Right lobe of liver (tissue), 6 donors: ENCODE measurements around the gene TOR1B. TPM values are rescaled to one million over a fixed set of nuclear protein-coding genes. Genes with fewer than 3 reads are reported as not detected.
A peak's percentile ranks its signal among the peaks of the same experiment; 100 is the strongest.

Experiments used
- ATAC-seq, 4 donors: fragments of 200-7000 bp; cut with Tn5 transposase; one replicate each; pipeline ENCODE4 v1.9.1; 2020; ENCODE audit warnings: mild to moderate bottlenecking in 4 of 4, moderate library complexity in 4 of 4
- DNase-seq, 3 donors: peaks; one replicate each; pipeline ENCODE4 v3.0.0-alpha.2; 2020
- H3K27ac ChIP-seq, 3 donors: fragments of 200-600 bp; one replicate each; pipeline ENCODE4 v1.8.0; 2022
- H3K27me3 ChIP-seq, 2 donors: fragments of 200-600 bp; one replicate each; pipeline ENCODE4 v1.8.0; 2022
- H3K36me3 ChIP-seq, 4 donors: fragments of 200-600 bp; sonication (generic) in 1 of 4; one replicate each; pipeline versions ENCODE4 v1.5.1 to v1.8.0; 2017 to 2022; ENCODE audit warnings: control low read depth in 1 of 4
- H3K4me1 ChIP-seq, 4 donors: fragments of 200-600 bp; sonication (generic) in 1 of 4; one replicate each; pipeline versions ENCODE4 v1.5.1 to v1.8.0; 2017 to 2022; ENCODE audit warnings: control low read depth in 1 of 4
- H3K4me3 ChIP-seq, 3 donors: fragments of 200-600 bp; one replicate each; pipeline ENCODE4 v1.8.0; 2022
- H3K9me3 ChIP-seq, 4 donors: fragments of 200-600 bp; sonication (generic) in 1 of 4; one replicate each; pipeline versions ENCODE4 v1.5.1 to v1.8.0; 2017 to 2022; ENCODE audit warnings: control low read depth in 1 of 4
- CTCF ChIP-seq, 4 donors: fragments of 200-600 bp in 3 of 4; fragments of 450-650 bp in 1 of 4; IDR thresholded peaks; one replicate each; pipeline versions ENCODE4 v1.5.1 to v1.8.0; 2016 to 2022; ENCODE audit warnings: antibody characterized with exemption in 4 of 4, mild to moderate bottlenecking in 2 of 4
- POLR2A ChIP-seq: fragments of 450-650 bp; IDR thresholded peaks from one replicate; pipeline ENCODE4 v1.6.1; 2017; ENCODE audit warnings: antibody characterized with exemption, mild to moderate bottlenecking
- WGBS: methylation state at CpG from one replicate; pipeline ENCODE4 v1.1.6; 2018; ENCODE audit warnings: low coverage, low lambda C conversion rate; ENCODE audit not compliant: insufficient coverage; ENCODE audit errors: missing lambda C conversion rate; 5-methylcytosine and 5-hydroxymethylcytosine counted together
- intact Hi-C, 2 donors: fragments of 100-400 bp; cut with DNase I; formaldehyde crosslinking; loops; one replicate each; pipeline versions ENCODE4 v1.11.2 to v1.14.1; 2022
- long read RNA-seq: library from polyadenylated mRNA; unstranded; transcript quantifications from one replicate; pipeline ENCODE4 v2.0.0, GENCODE V29; 2019
- total RNA-seq, 6 experiments: library from RNA; depleted of rRNA in 2 of 6; stranded (reverse); fragments of >200 nt in 2 of 6; fragmentation: NEBNext Ultra II Directional in 3 of 6; extraction: Animal tissue kit (Norgen Biotek cat#: 25700) in 3 of 6; gene quantifications; one replicate each; pipeline versions ENCODE4 v1.1.0 to v1.2.4, GENCODE V29; 2016 to 2023
- donor health status: DM: no; HTN: yes; CAD: no.
- donor health status: DM: no; HTN: no; CAD: no.
- donor health status: DM: no; HTN: no; CAD: no.
- donor health status: DM: no; HTN: yes; CAD: no.
- donor health status: DM: no; HTN: yes; CAD: no.

TOR1B gene, protein sequence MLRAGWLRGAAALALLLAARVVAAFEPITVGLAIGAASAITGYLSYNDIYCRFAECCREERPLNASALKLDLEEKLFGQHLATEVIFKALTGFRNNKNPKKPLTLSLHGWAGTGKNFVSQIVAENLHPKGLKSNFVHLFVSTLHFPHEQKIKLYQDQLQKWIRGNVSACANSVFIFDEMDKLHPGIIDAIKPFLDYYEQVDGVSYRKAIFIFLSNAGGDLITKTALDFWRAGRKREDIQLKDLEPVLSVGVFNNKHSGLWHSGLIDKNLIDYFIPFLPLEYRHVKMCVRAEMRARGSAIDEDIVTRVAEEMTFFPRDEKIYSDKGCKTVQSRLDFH
- total RNA-seq: 10 to 100 TPM; 16.1 to 30.7 (median 18.9) TPM
- long read RNA-seq, partial matches to known transcripts: 0 of 2 reads
- long read RNA-seq, other reads (novel, unspliced or antisense): 0 of 2 reads

DNA sequence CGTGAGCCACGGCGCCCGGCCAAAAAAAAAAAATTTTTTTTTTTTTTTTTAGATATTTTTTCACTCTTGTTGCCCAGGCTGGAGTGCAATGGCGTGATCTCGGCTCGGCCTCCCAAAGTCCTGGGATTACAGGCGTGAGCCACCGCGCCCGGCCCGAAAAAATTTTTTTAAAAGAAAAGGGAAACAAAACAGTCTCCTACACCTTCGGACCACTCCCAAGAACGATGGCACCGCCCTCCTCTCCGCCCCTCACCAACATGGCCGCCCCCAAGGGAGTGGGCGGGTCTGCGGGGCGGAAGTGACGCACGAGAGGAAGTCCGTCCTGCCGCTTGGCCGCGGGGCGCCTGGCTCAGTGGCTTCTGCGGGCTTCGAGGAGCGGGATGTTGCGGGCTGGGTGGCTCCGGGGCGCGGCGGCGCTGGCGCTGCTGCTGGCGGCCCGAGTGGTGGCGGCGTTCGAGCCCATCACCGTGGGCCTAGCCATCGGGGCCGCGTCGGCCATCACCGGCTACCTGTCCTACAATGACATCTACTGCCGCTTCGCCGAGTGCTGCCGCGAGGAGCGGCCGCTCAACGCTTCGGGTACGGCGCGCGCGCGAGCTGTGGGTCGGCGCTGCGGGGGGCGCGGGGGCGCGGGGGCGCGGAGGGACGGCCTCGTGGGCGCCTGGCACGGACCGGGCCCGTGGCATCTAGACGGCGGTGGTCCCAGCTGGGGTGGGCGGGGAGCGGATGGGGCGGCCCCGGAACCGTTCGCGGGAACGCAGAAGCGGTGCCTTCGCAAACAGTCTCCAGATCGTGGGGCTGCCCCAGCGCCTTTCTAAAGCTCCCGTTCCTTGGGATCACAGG, at the start of gene TOR1B:
TSS of gene TOR1B (plus strand) at position 352 of the 843 bp plus-strand sequence. CDS start at position 381, 29 bp downstream.
- H3K4me1 ChIP-seq: peaks cover 0 to 9% (median 3%) of the 10 kb centered on the region in 4 donors
- DNase-seq (peak; percentile 94 to 96 (median 96)), ATAC-seq (peak; percentile 98 to 99 (median 98))
- under 1% methylated on average over 27 of the region's 93 CpGs for WGBS
- intact Hi-C loops: no loop called here
- H3K27me3 ChIP-seq: no peaks in the 10 kb centered on the region
- TF ChIP-seq CTCF (IDR thresholded peaks at IDR 0.05) (no peak), POLR2A (peak; percentile 71)
- H3K4me3 ChIP-seq: peak within 1 kb of the TSS; percentile 66 to 97 (median 90)
- no peaks in the 10 kb centered on the region for H3K9me3 ChIP-seq
- H3K36me3 ChIP-seq: peaks cover 0 to 12% (median 2%) of the 10 kb centered on the region in 4 donors
- H3K27ac ChIP-seq: peak within 1 kb of the TSS; percentile 72 to 76 (median 73)

DNA sequence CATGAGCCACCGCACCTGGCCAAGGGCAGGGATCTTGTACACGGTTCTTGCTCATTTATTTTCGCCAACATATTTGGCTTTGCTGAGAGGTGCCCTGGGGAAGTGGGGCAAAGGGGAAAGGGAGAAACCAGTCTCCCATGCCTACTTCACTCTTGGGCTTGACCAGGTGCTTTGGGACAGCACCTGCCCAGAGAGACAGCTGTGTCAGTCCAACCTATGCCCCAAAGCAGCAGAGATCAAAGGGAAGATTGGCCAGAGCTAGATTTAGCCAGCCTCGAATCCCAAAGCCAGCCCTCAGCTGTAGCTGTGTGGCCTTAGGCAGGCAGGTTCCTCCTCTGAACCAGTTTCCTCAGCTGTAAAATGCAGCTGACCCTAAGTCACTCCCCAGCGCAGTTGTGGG, 47.8 kb upstream of the TOR1B start:
- Histone ChIP-seq H3K27me3 (no peaks in the 10 kb centered on the region), H3K9me3 (no peaks in the 10 kb centered on the region), H3K27ac (no peak overlapping the region), H3K4me1 (no peaks in the 10 kb centered on the region), H3K36me3 (no peaks in the 10 kb centered on the region), H3K4me3 (no peak overlapping the region)
- DNase-seq (no peak), ATAC-seq (no peak)
- WGBS: 78% methylated on average over 3 of the region's 5 CpGs
- TF ChIP-seq POLR2A (no peak), CTCF (IDR thresholded peaks at IDR 0.05) (no peak)
- intact Hi-C loops: no loop called here

DNA sequence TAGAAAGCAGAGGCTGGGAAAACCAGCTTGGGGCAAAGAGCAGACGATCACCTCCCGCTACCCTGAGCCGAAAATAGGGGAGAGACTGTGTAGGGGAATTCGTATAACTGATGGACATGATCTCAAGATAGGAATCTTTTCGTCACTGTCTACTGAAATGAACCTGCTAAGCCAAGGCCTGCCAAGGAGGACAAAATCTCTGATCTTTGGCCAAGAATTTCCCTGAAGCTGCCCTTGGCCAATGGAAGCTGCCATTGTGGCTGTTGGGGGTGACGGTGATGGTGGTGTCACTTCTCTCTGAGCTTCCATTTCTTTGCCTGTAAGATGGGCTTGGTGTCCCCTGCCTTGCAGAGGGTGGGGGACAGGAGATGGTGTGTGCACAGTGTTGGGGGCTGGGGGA, 46.8 kb upstream of the TOR1B start:
- intact Hi-C loops: no loop called here
- 96% methylated on average over 5 of the region's 6 CpGs for WGBS
- no peak for DNase-seq
- no peak overlapping the region for H3K27ac ChIP-seq
- ATAC-seq: no peak
- no peaks in the 10 kb centered on the region for H3K27me3 ChIP-seq
- H3K4me3 ChIP-seq: no peak overlapping the region
- no peaks in the 10 kb centered on the region for H3K36me3 ChIP-seq
- H3K4me1 ChIP-seq: no peaks in the 10 kb centered on the region
- TF ChIP-seq POLR2A (no peak), CTCF (IDR thresholded peaks at IDR 0.05) (no peak)
- H3K9me3 ChIP-seq: no peaks in the 10 kb centered on the region

- H3K4me1 ChIP-seq: no peaks in the 10 kb centered on the region
- H3K4me3 ChIP-seq: no peak overlapping the region
- ATAC-seq (peak in 1 of 4 donors; percentile 16), DNase-seq (no peak)
- H3K36me3 ChIP-seq: no peaks in the 10 kb centered on the region
- no peaks in the 10 kb centered on the region for H3K9me3 ChIP-seq
- H3K27ac ChIP-seq: no peak overlapping the region
- TF ChIP-seq POLR2A (no peak), CTCF (IDR thresholded peaks at IDR 0.05) (no peak)
- WGBS: 53% methylated on average over 9 of the region's 9 CpGs
- no peaks in the 10 kb centered on the region for H3K27me3 ChIP-seq
- intact Hi-C loops: no loop called here
These were observed 45.9 kb upstream of the TOR1B start for GRCh38 chr9:129757045-129757444.
